GM21381 (cell line): ENCODE data around the gene C17orf58.
"Not testable (repeated sequence)": the region's sequence is repeated elsewhere in the genome, so short reads cannot be mapped to it uniquely, and the experiment has no call there.

Source experiments
- ATAC-seq: cut with Tn5 transposase; IDR thresholded peaks from one replicate; pipeline ENCODE4 v1.9.1; 2021; ENCODE audit warnings: mild to moderate bottlenecking, moderate library complexity; ENCODE audit not compliant: unreplicated experiment

Gene C17orf58

GRCh38 chr17:67960276-67960675 is 36.0 kb downstream of the C17orf58 start:
- ATAC-seq = not testable (repeated sequence)

DNA sequence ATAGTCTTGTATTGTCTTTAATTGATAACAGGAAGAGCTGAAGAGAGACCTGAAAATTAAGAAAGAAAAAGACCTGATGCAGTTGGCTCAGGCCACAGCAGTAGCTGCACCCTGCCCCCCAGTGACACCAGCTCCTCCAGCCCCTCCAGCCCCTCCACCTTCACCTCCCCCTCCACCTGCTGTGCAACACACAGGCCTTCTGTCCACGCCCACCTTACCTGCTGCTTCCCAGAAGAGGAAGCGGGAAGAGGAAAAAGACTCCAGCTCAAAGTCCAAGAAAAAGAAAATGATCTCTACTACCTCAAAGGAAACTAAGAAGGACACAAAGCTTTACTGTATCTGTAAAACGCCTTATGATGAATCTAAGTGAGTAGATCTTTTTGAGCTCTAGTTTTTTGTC is 36.8 kb downstream of the C17orf58 start:
- ATAC-seq = no peak

DNA sequence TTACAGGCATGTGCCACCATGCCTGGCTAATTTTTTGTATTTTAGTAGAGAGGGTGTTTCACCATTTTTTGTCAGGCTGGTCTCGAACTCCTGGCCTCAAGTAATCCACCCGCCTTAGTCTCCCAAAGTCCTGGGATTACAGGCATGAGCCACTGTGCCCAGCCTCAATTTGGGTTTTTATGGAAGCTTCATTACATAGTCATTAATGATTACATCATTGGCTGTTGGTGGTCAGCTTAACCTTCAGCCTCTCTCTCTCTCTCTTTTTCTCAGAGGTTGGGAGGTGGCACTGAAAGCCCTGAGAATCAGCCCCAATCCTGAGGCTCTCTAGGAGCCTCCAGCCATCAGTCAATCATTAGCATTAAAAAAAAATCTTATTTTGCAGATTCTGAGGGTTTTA is 45.3 kb downstream of the C17orf58 start:
- no peak for ATAC-seq

- no peak for ATAC-seq
These were observed 48.9 kb downstream of the C17orf58 start for GRCh38 chr17:67947325-67947813.

GRCh38 chr17:67946513-67946912 is 49.8 kb downstream of the C17orf58 start:
- ATAC-seq = no peak

DNA sequence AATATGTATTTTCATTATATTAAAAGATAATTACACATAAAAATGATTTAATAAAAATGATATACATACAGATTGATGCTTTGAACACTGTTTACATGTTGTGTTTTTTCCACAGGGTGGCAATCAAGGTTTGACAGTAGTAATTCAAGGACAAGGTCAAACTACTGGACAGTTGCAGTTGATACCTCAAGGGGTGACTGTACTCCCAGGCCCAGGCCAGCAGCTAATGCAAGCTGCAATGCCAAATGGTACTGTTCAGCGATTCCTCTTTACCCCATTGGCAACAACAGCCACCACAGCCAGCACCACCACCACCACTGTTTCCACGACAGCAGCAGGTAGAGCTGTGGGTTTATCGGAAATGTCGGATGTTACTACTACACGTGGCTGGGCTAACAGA is 52.2 kb downstream of the C17orf58 start:
- ATAC-seq = no peak

GRCh38 chr17:67942810-67943209 is 53.5 kb downstream of the C17orf58 start:
- no peak for ATAC-seq
